SK-N-SH (cell line): Measurements from ENCODE around the gene UBA1. TPM values are rescaled to one million over a fixed set of nuclear protein-coding genes. Genes with fewer than 3 reads are reported as not detected.

Experiments
- CTCF ChIA-PET: fragments of 300-600, 350-600 bp; formaldehyde crosslinking; extraction: SDS; loops from one replicate; lab custom pipeline; 2021; lab: Yijun Ruan, JAX
- POLR2A ChIA-PET: fragments of 350-600 bp; sonication (Branson Sonifier 250); formaldehyde crosslinking; extraction: SDS; loops from one replicate; lab custom pipeline; 2020; ENCODE audit warnings: antibody characterized with exemption, inconsistent platforms; lab: Yijun Ruan, JAX
- DNase-seq: peaks from one replicate; pipeline ENCODE4 v3.0.0; 2012
- H2AFZ ChIP-seq: fragments of 200-600 bp; sonication (generic); 2 replicates; pipeline ENCODE4 v1.8.1; 2016; ENCODE audit warnings: antibody characterized with exemption, mild to moderate bottlenecking, low read depth
- H3F3A ChIP-seq: fragments of 200-600 bp; sonication (generic); replicated peaks from 2 replicates; pipeline ENCODE3; 2016; ENCODE audit warnings: antibody characterized with exemption, mild to moderate bottlenecking; ENCODE audit not compliant: insufficient read depth
- H3K27ac ChIP-seq, 2 experiments: fragments of 200-500 bp in 1 of 2; fragments of 200-600 bp in 1 of 2; sonication (Bioruptor generic) in 1 of 2; sonication (generic), shearing (Covaris generic) in 1 of 2; 2 replicates each; pipeline versions ENCODE4 v1.5.1 to v1.6.1; 2014 to 2016; ENCODE audit warnings: low read depth in 2 of 2, inconsistent platforms in 1 of 2, low read length in 1 of 2, mild to moderate bottlenecking in 1 of 2, mixed read lengths in 1 of 2
- H3K27me3 ChIP-seq: fragments of 200-600 bp; sonication (generic), shearing (Covaris generic); 2 replicates; pipeline ENCODE4 v1.6.1; 2016; ENCODE audit warnings: mixed run types; ENCODE audit not compliant: insufficient read depth
- H3K36me3 ChIP-seq, 2 experiments: fragments of 200-500 bp in 1 of 2; fragments of 200-600 bp in 1 of 2; sonication (Bioruptor generic) in 1 of 2; sonication (generic) in 1 of 2; replicated peaks in 1 of 2; 2 replicates each; pipeline versions ENCODE3 to v1.5.1; 2014 to 2016; ENCODE audit warnings: low read length in 1 of 2, mild to moderate bottlenecking in 1 of 2; ENCODE audit not compliant: insufficient read depth in 2 of 2, control insufficient read depth in 1 of 2
- H3K4me1 ChIP-seq, 2 experiments: fragments of 200-500 bp in 1 of 2; fragments of 200-600 bp in 1 of 2; sonication (Bioruptor generic) in 1 of 2; sonication (generic), shearing (Covaris generic) in 1 of 2; 2 replicates each; pipeline versions ENCODE4 v1.5.1 to v1.6.1; 2014 to 2016; ENCODE audit warnings: low read depth in 1 of 2, low read length in 1 of 2, mixed run types in 1 of 2; ENCODE audit not compliant: insufficient read depth in 2 of 2, control insufficient read depth in 1 of 2
- H3K4me2 ChIP-seq: fragments of 200-600 bp; sonication (generic), shearing (Covaris generic); 2 replicates; pipeline ENCODE4 v1.6.1; 2017; ENCODE audit warnings: mixed run types
- H3K4me3 ChIP-seq, 2 experiments: fragments of 200-500 bp in 1 of 2; fragments of 200-600 bp in 1 of 2; sonication (Bioruptor generic) in 1 of 2; sonication (generic), shearing (Covaris generic) in 1 of 2; 2 replicates each; pipeline versions ENCODE4 v1.5.1 to v1.8.1; 2014 to 2016; ENCODE audit warnings: low read depth in 2 of 2, inconsistent platforms in 1 of 2, low read length in 1 of 2, mild to moderate bottlenecking in 1 of 2, mixed read lengths in 1 of 2, moderate library complexity in 1 of 2
- H3K79me2 ChIP-seq: fragments of 200-600 bp; sonication (generic); 2 replicates; pipeline ENCODE4 v1.8.1; 2017; ENCODE audit warnings: mild to moderate bottlenecking; ENCODE audit not compliant: insufficient read depth
- H3K9ac ChIP-seq: fragments of 200-600 bp; sonication (generic); 2 replicates; pipeline ENCODE4 v1.6.1; 2017; ENCODE audit warnings: mixed run types
- H3K9me2 ChIP-seq: fragments of 200-600 bp; sonication (generic); 2 replicates; pipeline ENCODE4 v1.6.1; 2017; ENCODE audit warnings: mixed run types
- H3K9me3 ChIP-seq: fragments of 200-600 bp; sonication (generic); 2 replicates; pipeline ENCODE4 v1.6.1; 2017; ENCODE audit warnings: mixed run types, mild to moderate bottlenecking, moderate library complexity
- H4K20me1 ChIP-seq: fragments of 200-600 bp; sonication (generic); 2 replicates; pipeline ENCODE4 v1.6.1; 2017; ENCODE audit warnings: mild to moderate bottlenecking, mixed run types; ENCODE audit not compliant: insufficient read depth
- CHD2 ChIP-seq: fragments of 150-350 bp; IDR thresholded peaks from 2 replicates; pipeline ENCODE4 v1.6.1; 2018; ENCODE audit warnings: low read length; ENCODE audit not compliant: partially characterized antibody
- ELF1 ChIP-seq: IDR thresholded peaks from 2 replicates; pipeline ENCODE4 v1.4.0; 2012
- EP300 ChIP-seq, 2 experiments: IDR thresholded peaks; 2 replicates each; pipeline versions ENCODE4 v1.4.0 to v1.6.1; 2012; ENCODE audit warnings: borderline replicate concordance in 1 of 2, low read depth in 1 of 2, low read length in 1 of 2
- FOSL2 ChIP-seq: IDR thresholded peaks from 2 replicates; pipeline ENCODE4 v1.4.0; 2012; ENCODE audit warnings: low read depth, mild to moderate bottlenecking, moderate library complexity, borderline replicate concordance
- FOXJ3 ChIP-seq: sonication (generic); formaldehyde crosslinking; IDR thresholded peaks from 2 replicates; pipeline ENCODE4 v1.5.1; 2020; ENCODE audit warnings: mild to moderate bottlenecking, missing genetic modification reagents
- GABPA ChIP-seq: IDR thresholded peaks from 2 replicates; pipeline ENCODE4 v1.4.0; 2012; ENCODE audit warnings: low read depth, mild to moderate bottlenecking
- GATA2 ChIP-seq: sonication (generic); formaldehyde crosslinking; IDR thresholded peaks from 2 replicates; pipeline ENCODE4 v1.5.0; 2020; ENCODE audit warnings: mild to moderate bottlenecking, missing genetic modification reagents
- JUND ChIP-seq: IDR thresholded peaks from 2 replicates; pipeline ENCODE4 v1.4.0; 2012
- MEF2A ChIP-seq: IDR thresholded peaks from 2 replicates; pipeline ENCODE4 v1.4.0; 2012; ENCODE audit warnings: low read depth, borderline replicate concordance
- MXI1 ChIP-seq: IDR thresholded peaks from 2 replicates; pipeline ENCODE4 v1.6.1; 2012; ENCODE audit warnings: mild to moderate bottlenecking, low read depth, low read length, improper control_type of control experiment
- POLR2AphosphoS5 ChIP-seq: IDR thresholded peaks from 2 replicates; pipeline ENCODE4 v1.6.1; 2012; ENCODE audit warnings: low read depth, low read length
- RCOR1 ChIP-seq: fragments of 150-350 bp; IDR thresholded peaks from 2 replicates; pipeline ENCODE4 v1.6.1; 2017; ENCODE audit warnings: antibody characterized with exemption, low read length
- RFX5 ChIP-seq: IDR thresholded peaks from 2 replicates; pipeline ENCODE4 v1.6.1; 2012; ENCODE audit warnings: mild to moderate bottlenecking, improper control_type of control experiment, low read length
- SMC3 ChIP-seq: IDR thresholded peaks from 2 replicates; pipeline ENCODE4 v1.6.1; 2012; ENCODE audit warnings: low read depth, low read length, improper control_type of control experiment
- TEAD4 ChIP-seq: IDR thresholded peaks from 2 replicates; pipeline ENCODE4 v1.4.0; 2012; ENCODE audit warnings: mild to moderate bottlenecking, borderline replicate concordance; ENCODE audit not compliant: insufficient read depth
- YY1 ChIP-seq: IDR thresholded peaks from 2 replicates; pipeline ENCODE4 v1.4.0; 2012; ENCODE audit warnings: low read depth, mild to moderate bottlenecking
- WGBS: methylation state at CpG from one replicate; pipeline ENCODE4 v1.1.6; 2017; ENCODE audit warnings: low lambda C conversion rate; 5-methylcytosine and 5-hydroxymethylcytosine counted together
- polyA plus RNA-seq, 3 experiments: library from polyadenylated mRNA; depleted of rRNA; stranded (reverse); fragments of >200 nt; gene quantifications; 2 replicates each; pipeline ENCODE4 v1.2.3, GENCODE V29; 2012
- TF ChIP-seq, protein P1 (sequence below): IDR thresholded peaks from 2 replicates; pipeline ENCODE4 v1.4.0; 2012; ENCODE audit warnings: low read depth, borderline replicate concordance
- TF ChIP-seq, protein P2 (sequence below): IDR thresholded peaks from 2 replicates; pipeline ENCODE4; 2012
- TF ChIP-seq, protein P3 (sequence below): fragments of 150-350 bp; IDR thresholded peaks from 2 replicates; pipeline ENCODE4 v1.6.1; 2016; ENCODE audit warnings: mild to moderate bottlenecking, low read depth, low read length
- TF ChIP-seq, protein P4 (sequence below): fragments of 200-600 bp; sonication (generic); IDR thresholded peaks from 2 replicates; pipeline ENCODE4 v1.6.1; 2017; ENCODE audit warnings: antibody characterized with exemption, mild to moderate bottlenecking, moderate library complexity

Gene UBA1
- polyA plus RNA-seq, 1 of the 3 experiments (the other 2 are of a cell fraction): 283 TPM

DNA sequence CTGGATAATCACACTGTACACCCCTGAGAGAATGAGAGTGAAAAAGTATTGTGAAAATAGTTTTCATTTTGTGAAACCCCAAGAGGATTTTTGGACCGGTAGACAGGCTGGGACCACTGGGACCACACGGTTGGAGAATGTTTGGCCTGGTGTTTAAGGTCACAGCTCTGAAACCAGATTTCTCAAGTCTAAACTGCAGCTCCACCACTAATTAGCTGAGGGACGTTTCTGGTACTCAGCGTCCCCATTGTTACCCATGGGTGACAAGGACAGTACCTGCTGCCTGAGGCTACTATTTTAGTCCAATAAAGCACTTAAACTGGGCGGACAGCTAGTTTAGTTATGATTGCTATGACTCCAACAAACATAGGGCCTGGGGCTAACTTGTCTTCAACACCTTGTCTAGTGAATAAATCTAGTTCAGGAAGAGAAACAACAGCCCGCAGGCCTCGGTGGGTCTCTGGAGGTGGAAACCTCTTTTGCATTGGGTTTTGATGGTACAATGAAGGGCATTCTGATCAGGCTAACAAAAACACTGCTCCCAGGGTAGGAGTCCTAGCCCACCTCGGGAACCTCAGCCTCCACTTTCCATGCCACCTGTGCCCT is 38.7 kb downstream of the UBA1 start:
- Histone ChIP-seq H3K9ac (peak overlapping the region; percentile 93), H3K4me2 (peak overlapping the region; percentile 97), H3F3A (peaks cover 23% of the 10 kb centered on the region), H3K36me3 (peaks cover 10 to 23% of the 10 kb centered on the region in 2 experiments), H3K4me3 (peak overlapping the region; percentile 78 to 83), H4K20me1 (peaks cover 21% of the 10 kb centered on the region; the same call in 1 of the 2 replicates), H2AFZ (peak overlapping the region; percentile 78), H3K4me1 (peaks cover 0 to 10% of the 10 kb centered on the region in 2 experiments; a peak in 2 of 4 replicates), H3K79me2 (peaks cover 36% of the 10 kb centered on the region), H3K27me3 (no peaks in the 10 kb centered on the region), H3K9me3 (no peaks in the 10 kb centered on the region), H3K9me2 (no peaks in the 10 kb centered on the region), H3K27ac (peak overlapping the region; percentile 92 to 97)
- ChIA-PET CTCF (interaction anchor here (0.7 to 1.3 kb wide), 2 partner anchors 14 to 80 kb away, joined by 3 to 4 read pairs; partner anchors contain the start of gene CDK16), POLR2A (interaction anchor here (1.0 to 2.4 kb wide), 5 partner anchors 11 to 152 kb away, joined by 3 to 10 read pairs (median 5); no protein-coding TSS in a partner anchor)
- 60% methylated on average over 7 of the region's 8 CpGs for WGBS
- no peak for DNase-seq
- no peak for TF ChIP-seq EP300 (IDR thresholded peaks at IDR 0.05; ENCODE audit: borderline replicate concordance in 1 of 2, low read depth in 1 of 2, low read length in 1 of 2)
- no peak for TF ChIP-seq RFX5
- TF ChIP-seq CHD2: no peak
- TF ChIP-seq RCOR1: no peak
- no peak for TF ChIP-seq TEAD4
- no peak for TF ChIP-seq POLR2AphosphoS5
- no peak for TF ChIP-seq FOSL2
- TF ChIP-seq SMC3: no peak
- TF ChIP-seq ELF1: no peak
- TF ChIP-seq MXI1: no peak

DNA sequence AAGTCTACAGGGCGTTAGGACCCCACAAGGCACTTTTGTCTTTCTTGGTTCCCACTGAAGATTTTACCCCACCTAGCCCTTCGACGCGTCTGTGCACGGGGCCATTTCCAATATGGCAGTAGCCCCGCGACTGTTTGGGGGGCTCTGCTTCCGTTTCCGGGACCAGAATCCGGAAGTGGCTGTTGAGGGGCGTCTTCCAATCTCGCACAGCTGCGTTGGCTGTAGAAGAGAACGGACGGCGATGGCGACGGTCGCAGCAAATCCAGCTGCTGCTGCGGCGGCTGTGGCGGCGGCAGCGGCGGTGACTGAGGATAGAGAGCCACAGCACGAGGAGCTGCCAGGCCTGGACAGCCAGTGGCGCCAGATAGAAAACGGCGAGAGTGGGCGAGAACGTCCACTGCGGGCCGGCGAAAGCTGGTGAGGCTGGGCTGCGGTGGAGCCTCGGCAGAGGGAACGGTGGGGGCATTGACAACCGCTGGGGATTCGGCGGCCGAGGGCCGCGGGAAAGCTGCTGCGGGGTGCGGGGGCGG is 39.2 kb downstream of the UBA1 start, which contains the start of gene USP11:
Gene USP11 (plus strand): TSS at position 207 of the 530 bp plus-strand sequence. CDS start 35 bp downstream, at position 242.
- no peaks in the 10 kb centered on the region for H3K9me2 ChIP-seq
- POLR2A ChIA-PET: interaction anchor here (1.0 to 2.4 kb wide), 7 partner anchors 11 to 291 kb away, joined by 3 to 10 read pairs (median 4); partner anchors contain the start of genes NDUFB11 and RBM10
- DNase-seq: peak; percentile 78
- peaks cover 42% of the 10 kb centered on the region for H3K79me2 ChIP-seq
- peaks cover 23% of the 10 kb centered on the region for H3F3A ChIP-seq
- WGBS: under 1% methylated on average over 23 of the region's 46 CpGs
- H3K4me2 ChIP-seq: peak within 1 kb of the TSS; percentile 97
- peaks cover 0 to 10% of the 10 kb centered on the region in 2 experiments; a peak in 2 of 4 replicates for H3K4me1 ChIP-seq
- H3K27me3 ChIP-seq: no peaks in the 10 kb centered on the region
- peak within 1 kb of the TSS; percentile 78 to 83 for H3K4me3 ChIP-seq
- H3K9ac ChIP-seq: peak within 1 kb of the TSS; percentile 93
- peak within 1 kb of the TSS; percentile 87 for H2AFZ ChIP-seq
- peaks cover 7 to 17% of the 10 kb centered on the region in 2 experiments for H3K36me3 ChIP-seq
- H3K9me3 ChIP-seq: no peaks in the 10 kb centered on the region
- H3K27ac ChIP-seq: peak within 1 kb of the TSS; percentile 92 to 97
- CTCF ChIA-PET: interaction anchor here (0.7 kb wide), 1 partner anchor 79 kb away, joined by 4 read pairs; no protein-coding TSS in a partner anchor
- peaks cover 27% of the 10 kb centered on the region for H4K20me1 ChIP-seq
- TF ChIP-seq, protein P1, sequence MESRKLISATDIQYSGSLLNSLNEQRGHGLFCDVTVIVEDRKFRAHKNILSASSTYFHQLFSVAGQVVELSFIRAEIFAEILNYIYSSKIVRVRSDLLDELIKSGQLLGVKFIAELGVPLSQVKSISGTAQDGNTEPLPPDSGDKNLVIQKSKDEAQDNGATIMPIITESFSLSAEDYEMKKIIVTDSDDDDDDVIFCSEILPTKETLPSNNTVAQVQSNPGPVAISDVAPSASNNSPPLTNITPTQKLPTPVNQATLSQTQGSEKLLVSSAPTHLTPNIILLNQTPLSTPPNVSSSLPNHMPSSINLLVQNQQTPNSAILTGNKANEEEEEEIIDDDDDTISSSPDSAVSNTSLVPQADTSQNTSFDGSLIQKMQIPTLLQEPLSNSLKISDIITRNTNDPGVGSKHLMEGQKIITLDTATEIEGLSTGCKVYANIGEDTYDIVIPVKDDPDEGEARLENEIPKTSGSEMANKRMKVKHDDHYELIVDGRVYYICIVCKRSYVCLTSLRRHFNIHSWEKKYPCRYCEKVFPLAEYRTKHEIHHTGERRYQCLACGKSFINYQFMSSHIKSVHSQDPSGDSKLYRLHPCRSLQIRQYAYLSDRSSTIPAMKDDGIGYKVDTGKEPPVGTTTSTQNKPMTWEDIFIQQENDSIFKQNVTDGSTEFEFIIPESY: 0 out of 2 replicates have a peak, but pooled peaks have one; percentile 31
- TF ChIP-seq MEF2A: peak; percentile 21; the same call in 1 of the 2 replicates
- TF ChIP-seq, protein P2, sequence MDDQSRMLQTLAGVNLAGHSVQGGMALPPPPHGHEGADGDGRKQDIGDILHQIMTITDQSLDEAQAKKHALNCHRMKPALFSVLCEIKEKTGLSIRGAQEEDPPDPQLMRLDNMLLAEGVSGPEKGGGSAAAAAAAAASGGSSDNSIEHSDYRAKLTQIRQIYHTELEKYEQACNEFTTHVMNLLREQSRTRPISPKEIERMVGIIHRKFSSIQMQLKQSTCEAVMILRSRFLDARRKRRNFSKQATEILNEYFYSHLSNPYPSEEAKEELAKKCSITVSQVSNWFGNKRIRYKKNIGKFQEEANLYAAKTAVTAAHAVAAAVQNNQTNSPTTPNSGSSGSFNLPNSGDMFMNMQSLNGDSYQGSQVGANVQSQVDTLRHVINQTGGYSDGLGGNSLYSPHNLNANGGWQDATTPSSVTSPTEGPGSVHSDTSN: no peak
- TF ChIP-seq TEAD4: no peak
- TF ChIP-seq, protein P3, sequence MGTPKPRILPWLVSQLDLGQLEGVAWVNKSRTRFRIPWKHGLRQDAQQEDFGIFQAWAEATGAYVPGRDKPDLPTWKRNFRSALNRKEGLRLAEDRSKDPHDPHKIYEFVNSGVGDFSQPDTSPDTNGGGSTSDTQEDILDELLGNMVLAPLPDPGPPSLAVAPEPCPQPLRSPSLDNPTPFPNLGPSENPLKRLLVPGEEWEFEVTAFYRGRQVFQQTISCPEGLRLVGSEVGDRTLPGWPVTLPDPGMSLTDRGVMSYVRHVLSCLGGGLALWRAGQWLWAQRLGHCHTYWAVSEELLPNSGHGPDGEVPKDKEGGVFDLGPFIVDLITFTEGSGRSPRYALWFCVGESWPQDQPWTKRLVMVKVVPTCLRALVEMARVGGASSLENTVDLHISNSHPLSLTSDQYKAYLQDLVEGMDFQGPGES: no peak
- TF ChIP-seq YY1: peak; percentile 91
- TF ChIP-seq EP300 (IDR thresholded peaks at IDR 0.05; ENCODE audit: borderline replicate concordance in 1 of 2, low read depth in 1 of 2, low read length in 1 of 2): no peak
- no peak for TF ChIP-seq GATA2
- peak; percentile 88 for TF ChIP-seq GABPA
- TF ChIP-seq FOXJ3: no peak
- TF ChIP-seq RFX5: 0 out of 2 replicates have a peak, but pooled peaks have one; percentile 10
- peak; percentile 80 for TF ChIP-seq POLR2AphosphoS5
- TF ChIP-seq FOSL2: no peak
- TF ChIP-seq CHD2: no peak
- TF ChIP-seq, protein P4, sequence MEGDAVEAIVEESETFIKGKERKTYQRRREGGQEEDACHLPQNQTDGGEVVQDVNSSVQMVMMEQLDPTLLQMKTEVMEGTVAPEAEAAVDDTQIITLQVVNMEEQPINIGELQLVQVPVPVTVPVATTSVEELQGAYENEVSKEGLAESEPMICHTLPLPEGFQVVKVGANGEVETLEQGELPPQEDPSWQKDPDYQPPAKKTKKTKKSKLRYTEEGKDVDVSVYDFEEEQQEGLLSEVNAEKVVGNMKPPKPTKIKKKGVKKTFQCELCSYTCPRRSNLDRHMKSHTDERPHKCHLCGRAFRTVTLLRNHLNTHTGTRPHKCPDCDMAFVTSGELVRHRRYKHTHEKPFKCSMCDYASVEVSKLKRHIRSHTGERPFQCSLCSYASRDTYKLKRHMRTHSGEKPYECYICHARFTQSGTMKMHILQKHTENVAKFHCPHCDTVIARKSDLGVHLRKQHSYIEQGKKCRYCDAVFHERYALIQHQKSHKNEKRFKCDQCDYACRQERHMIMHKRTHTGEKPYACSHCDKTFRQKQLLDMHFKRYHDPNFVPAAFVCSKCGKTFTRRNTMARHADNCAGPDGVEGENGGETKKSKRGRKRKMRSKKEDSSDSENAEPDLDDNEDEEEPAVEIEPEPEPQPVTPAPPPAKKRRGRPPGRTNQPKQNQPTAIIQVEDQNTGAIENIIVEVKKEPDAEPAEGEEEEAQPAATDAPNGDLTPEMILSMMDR: no peak
- TF ChIP-seq JUND: no peak
